Keratinocyte (primary cell): ENCODE measurements around the gene KRT78.

Experiments
- EZH2 ChIP-seq: IDR thresholded peaks from one replicate; pipeline ENCODE4 v1.6.1; 2012; ENCODE audit warnings: inconsistent platforms, mild to moderate bottlenecking, low read length, moderate library complexity
- TF ChIP-seq, protein P1 (sequence below), 3 experiments: IDR thresholded peaks in 1 of 3; conservative IDR thresholded peaks in 1 of 3; optimal IDR thresholded peaks in 1 of 3; 2 replicates in 2 of 3; 3 replicates in 1 of 3; pipeline versions ENCODE3 to v1.5.1; 2011; ENCODE audit warnings: low read length in 3 of 3, mild to moderate bottlenecking in 3 of 3, moderate library complexity in 2 of 3, control low read depth in 1 of 3, inconsistent platforms in 1 of 3; ENCODE audit not compliant: insufficient read depth in 2 of 3; ENCODE audit errors: extremely low read depth in 1 of 3

GRCh38 chr12:52860102-52860823 is 11.5 kb upstream of the KRT78 start:
- TF ChIP-seq, protein P1, sequence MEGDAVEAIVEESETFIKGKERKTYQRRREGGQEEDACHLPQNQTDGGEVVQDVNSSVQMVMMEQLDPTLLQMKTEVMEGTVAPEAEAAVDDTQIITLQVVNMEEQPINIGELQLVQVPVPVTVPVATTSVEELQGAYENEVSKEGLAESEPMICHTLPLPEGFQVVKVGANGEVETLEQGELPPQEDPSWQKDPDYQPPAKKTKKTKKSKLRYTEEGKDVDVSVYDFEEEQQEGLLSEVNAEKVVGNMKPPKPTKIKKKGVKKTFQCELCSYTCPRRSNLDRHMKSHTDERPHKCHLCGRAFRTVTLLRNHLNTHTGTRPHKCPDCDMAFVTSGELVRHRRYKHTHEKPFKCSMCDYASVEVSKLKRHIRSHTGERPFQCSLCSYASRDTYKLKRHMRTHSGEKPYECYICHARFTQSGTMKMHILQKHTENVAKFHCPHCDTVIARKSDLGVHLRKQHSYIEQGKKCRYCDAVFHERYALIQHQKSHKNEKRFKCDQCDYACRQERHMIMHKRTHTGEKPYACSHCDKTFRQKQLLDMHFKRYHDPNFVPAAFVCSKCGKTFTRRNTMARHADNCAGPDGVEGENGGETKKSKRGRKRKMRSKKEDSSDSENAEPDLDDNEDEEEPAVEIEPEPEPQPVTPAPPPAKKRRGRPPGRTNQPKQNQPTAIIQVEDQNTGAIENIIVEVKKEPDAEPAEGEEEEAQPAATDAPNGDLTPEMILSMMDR (optimal IDR thresholded peaks at IDR 0.05 in 1 of 3, IDR thresholded peaks at IDR 0.05 in 1 of 3, conservative IDR thresholded peaks at IDR 0.05 in 1 of 3; ENCODE audit: extremely low read depth in 1 of 3, insufficient read depth in 2 of 3, low read length in 3 of 3): no peak
- no peak for TF ChIP-seq EZH2
